Gastrocnemius medialis (tissue), 4 donors: Measurements from ENCODE around the gene MECR.

Source experiments
- POLR2A ChIP-seq, 2 donors: fragments of 450-650 bp; IDR thresholded peaks; one replicate each; pipeline ENCODE4 v1.6.1; 2017; ENCODE audit warnings: antibody characterized with exemption in 2 of 2, mild to moderate bottlenecking in 2 of 2, moderate library complexity in 2 of 2
- TF ChIP-seq, protein P1 (sequence below), 5 experiments: fragments of 450-650 bp in 3 of 5; fragments of 200-600 bp in 2 of 5; sonication (generic) in 2 of 5; IDR thresholded peaks in 4 of 5; conservative IDR thresholded peaks in 1 of 5; 1 replicate in 4 of 5; 2 replicates in 1 of 5; pipeline ENCODE4 v1.5.1; 2016 to 2019; ENCODE audit warnings: antibody characterized with exemption in 5 of 5, mild to moderate bottlenecking in 3 of 5, moderate library complexity in 3 of 5

DNA sequence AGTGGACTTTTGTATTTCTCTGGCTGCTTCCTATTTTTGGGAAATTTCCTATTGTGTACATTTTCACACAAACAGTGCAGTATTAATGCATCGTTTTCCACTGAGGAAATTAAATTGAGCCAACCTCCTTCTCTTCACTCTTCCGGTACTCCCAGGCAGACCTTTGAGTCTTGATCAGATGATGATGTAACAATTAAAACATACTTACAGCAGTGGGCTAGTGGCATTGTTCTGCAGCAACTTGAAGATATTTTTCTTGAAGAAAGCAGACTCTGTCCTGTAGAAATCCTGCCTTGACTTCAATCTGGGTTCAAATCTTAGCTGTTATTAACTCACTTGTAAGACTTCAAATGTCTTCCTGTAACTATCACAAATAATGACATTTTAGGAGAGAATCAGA lies 88.0 kb downstream of the MECR start:
- TF ChIP-seq, protein P1, sequence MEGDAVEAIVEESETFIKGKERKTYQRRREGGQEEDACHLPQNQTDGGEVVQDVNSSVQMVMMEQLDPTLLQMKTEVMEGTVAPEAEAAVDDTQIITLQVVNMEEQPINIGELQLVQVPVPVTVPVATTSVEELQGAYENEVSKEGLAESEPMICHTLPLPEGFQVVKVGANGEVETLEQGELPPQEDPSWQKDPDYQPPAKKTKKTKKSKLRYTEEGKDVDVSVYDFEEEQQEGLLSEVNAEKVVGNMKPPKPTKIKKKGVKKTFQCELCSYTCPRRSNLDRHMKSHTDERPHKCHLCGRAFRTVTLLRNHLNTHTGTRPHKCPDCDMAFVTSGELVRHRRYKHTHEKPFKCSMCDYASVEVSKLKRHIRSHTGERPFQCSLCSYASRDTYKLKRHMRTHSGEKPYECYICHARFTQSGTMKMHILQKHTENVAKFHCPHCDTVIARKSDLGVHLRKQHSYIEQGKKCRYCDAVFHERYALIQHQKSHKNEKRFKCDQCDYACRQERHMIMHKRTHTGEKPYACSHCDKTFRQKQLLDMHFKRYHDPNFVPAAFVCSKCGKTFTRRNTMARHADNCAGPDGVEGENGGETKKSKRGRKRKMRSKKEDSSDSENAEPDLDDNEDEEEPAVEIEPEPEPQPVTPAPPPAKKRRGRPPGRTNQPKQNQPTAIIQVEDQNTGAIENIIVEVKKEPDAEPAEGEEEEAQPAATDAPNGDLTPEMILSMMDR (IDR thresholded peaks at IDR 0.05 in 4 of 5, conservative IDR thresholded peaks at IDR 0.05 in 1 of 5), result no peak
- no peak for TF ChIP-seq POLR2A (IDR thresholded peaks at IDR 0.05)
